ENCODE measurements around the gene OR51B2. TPM values are rescaled to one million over a fixed set of nuclear protein-coding genes. Genes with fewer than 3 reads are reported as not detected.

The OR51B2 gene, protein sequence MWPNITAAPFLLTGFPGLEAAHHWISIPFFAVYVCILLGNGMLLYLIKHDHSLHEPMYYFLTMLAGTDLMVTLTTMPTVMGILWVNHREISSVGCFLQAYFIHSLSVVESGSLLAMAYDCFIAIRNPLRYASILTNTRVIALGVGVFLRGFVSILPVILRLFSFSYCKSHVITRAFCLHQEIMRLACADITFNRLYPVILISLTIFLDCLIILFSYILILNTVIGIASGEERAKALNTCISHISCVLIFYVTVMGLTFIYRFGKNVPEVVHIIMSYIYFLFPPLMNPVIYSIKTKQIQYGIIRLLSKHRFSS
- not detected in 2 replicates for total RNA-seq

GRCh38 chr11:5324197-5324596 is at the start of gene OR51B2:
Gene OR51B2 (minus strand): TSS chr11:5324297. CDS start chr11:5324297, 0 bp downstream.

GRCh38 chr11:5351208-5351607 is 27.1 kb upstream of the OR51B2 start, which contains the start of gene OR51B6:
Gene OR51B6 (plus strand): TSS chr11:5351508. CDS start chr11:5351508, 0 bp downstream.

DNA sequence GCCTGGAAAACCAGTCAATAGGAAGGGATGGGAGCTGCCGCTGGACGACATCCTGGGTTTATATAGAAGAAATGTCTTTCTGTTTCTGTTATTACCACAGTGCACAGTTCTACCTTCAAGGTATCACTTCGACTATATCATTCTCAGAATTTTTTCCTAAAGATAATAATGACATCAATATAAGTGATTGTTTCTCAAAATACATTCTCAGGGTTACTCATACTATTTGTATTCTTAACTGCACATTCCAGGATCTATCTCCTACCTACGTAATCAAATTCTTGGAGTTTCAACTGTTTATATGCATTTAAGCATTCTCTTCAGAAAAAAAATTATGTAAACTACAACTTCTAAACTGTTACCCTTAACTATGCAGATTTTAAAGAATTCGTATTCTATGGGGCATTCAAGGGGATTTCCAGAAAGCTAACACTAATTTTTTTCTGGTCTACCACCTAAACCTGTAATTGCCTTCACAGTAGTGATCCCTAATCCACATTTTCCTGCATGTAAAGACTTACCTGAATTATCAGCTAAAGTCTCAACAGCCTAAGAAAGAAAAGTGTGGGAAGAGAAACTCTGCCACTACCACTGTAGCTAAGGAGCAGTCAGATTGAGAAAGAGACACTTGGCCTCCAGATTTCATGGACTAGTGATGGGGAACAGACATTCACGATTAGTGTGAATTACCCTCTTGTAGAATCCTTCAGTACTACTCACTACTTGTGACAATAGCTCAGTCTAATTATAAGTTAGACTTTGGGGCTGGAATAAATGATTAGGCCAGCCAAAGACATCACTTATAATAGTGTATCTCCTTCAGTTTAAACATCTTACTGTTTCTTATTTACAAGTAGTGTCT is 19.6 kb upstream of the OR51B2 start, which contains the start of gene OR51B5:
OR51B5 (minus strand) TSS at position 51 of the 862 bp plus-strand sequence; CDS start at position 51, 0 bp downstream.

DNA sequence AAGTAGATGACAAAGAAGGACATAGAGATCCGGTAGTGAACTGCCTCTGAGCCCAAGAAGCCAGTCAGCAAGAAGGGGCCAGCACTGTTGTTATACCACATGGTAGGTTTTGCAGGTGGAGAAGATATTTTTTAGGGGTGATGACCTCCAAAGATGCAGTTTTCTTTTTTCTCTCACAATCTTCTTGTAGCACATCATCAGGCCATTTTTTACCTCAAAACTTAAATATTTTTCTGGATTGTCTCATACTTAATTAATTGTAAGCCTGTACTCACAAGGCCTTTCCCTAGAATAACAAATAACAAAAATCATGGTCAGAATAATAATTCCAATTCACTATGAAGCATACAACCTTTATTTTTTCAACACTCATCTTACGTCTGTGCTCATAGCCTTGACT is 22.3 kb downstream of the OR51B2 start, which contains the start of gene OR51B4:
OR51B4 (minus strand) TSS at position 101 of the 400 bp plus-strand sequence; CDS start at position 101, 0 bp downstream.

Other genes starting within 250 kb of the OR51B2 start
- not detected in 2 replicates for gene OR52A5, start 185.9 kb downstream of the OR51B2 start, total RNA-seq
- gene OR52A1, start 169.5 kb downstream of the OR51B2 start, total RNA-seq = not detected in 2 replicates
- not detected in 2 replicates for gene OR51V1, start 123.6 kb downstream of the OR51B2 start, total RNA-seq
- gene HBB, start 97.2 kb downstream of the OR51B2 start, total RNA-seq = not detected in 2 replicates
- not detected in 2 replicates for gene HBD, start 89.8 kb downstream of the OR51B2 start, total RNA-seq
- not detected in 2 replicates for gene HBG1, start 74.4 kb downstream of the OR51B2 start, total RNA-seq
- not detected in 2 replicates for gene HBG2, start 69.5 kb downstream of the OR51B2 start, total RNA-seq
- gene HBE1, start 54.4 kb downstream of the OR51B2 start, total RNA-seq = not detected in 2 replicates
- gene OR51B4, start 22.4 kb downstream of the OR51B2 start, total RNA-seq = not detected in 2 replicates
- gene OR51B5, start 19.2 kb upstream of the OR51B2 start, total RNA-seq = 0.09 TPM in 1 of 2 replicates, not detected in the other
- not detected in 2 replicates for gene OR51B6, start 27.2 kb upstream of the OR51B2 start, total RNA-seq
- not detected in 2 replicates for gene OR51M1, start 59.5 kb upstream of the OR51B2 start, total RNA-seq
- gene OR51Q1, start 97.8 kb upstream of the OR51B2 start, total RNA-seq = not detected in 2 replicates
- gene OR51I1, start 117.2 kb upstream of the OR51B2 start, total RNA-seq = not detected in 2 replicates
- gene OR51I2, start 125.0 kb upstream of the OR51B2 start, total RNA-seq = not detected in 2 replicates
- not detected in 2 replicates for gene OR52D1, start 164.4 kb upstream of the OR51B2 start, total RNA-seq
- gene UBQLN3, start 185.7 kb upstream of the OR51B2 start, total RNA-seq = 0.09 TPM in 1 of 2 replicates, not detected in the other
- not detected in 2 replicates for gene UBQLNL, start 192.4 kb upstream of the OR51B2 start, total RNA-seq
- gene OR52H1, start 224.2 kb upstream of the OR51B2 start, total RNA-seq = 0.09 and 0.11 TPM in 2 replicates

All from dermis lymphatic vessel endothelial cell (primary cell).